SU-DHL-6 (cell line): ENCODE results near the gene ERGIC3.

Experiments used
- CTCF ChIP-seq: fragments of 200-600 bp; sonication (generic); IDR thresholded peaks from one replicate; pipeline ENCODE4 v1.5.1; 2017; ENCODE audit warnings: antibody characterized with exemption, mild to moderate bottlenecking, low read length, moderate library complexity; ENCODE audit not compliant: insufficient read depth, poor library complexity, severe bottlenecking
- EZH2phosphoT487 ChIP-seq: fragments of 200-600 bp; sonication (generic), shearing (Covaris generic); conservative IDR thresholded peaks from 2 replicates; pipeline ENCODE4 v1.6.1; 2018; ENCODE audit warnings: mild to moderate bottlenecking, antibody characterized with exemption, low read length, moderate library complexity, mixed read lengths

GRCh38 chr20:35572838-35573237 lies 31.0 kb downstream of the ERGIC3 start:
- TF ChIP-seq CTCF (no peak), EZH2phosphoT487 (no peak)
